PFSK-1 (cell line): Measurements from ENCODE around the gene ZNF660.

Experiments
- FOXP2 ChIP-seq: optimal IDR thresholded peaks from 2 replicates; pipeline ENCODE3; 2011; ENCODE audit warnings: borderline replicate concordance, control low read depth, inconsistent platforms; ENCODE audit not compliant: insufficient read depth; ENCODE audit errors: extremely low read length, extremely low read depth
- POLR2AphosphoS5 ChIP-seq: IDR thresholded peaks from 2 replicates; pipeline ENCODE4 v1.6.1; 2012; ENCODE audit warnings: low read depth, mild to moderate bottlenecking, control low read depth, low read length, moderate library complexity
- SIN3A ChIP-seq: IDR thresholded peaks from 2 replicates; pipeline ENCODE4 v1.6.1; 2012; ENCODE audit warnings: mild to moderate bottlenecking, low read length, moderate library complexity, borderline replicate concordance; ENCODE audit not compliant: insufficient read depth
- TAF1 ChIP-seq: IDR thresholded peaks from 2 replicates; pipeline ENCODE4 v1.6.1; 2012; ENCODE audit warnings: low read length, control low read depth, borderline replicate concordance; ENCODE audit not compliant: insufficient read depth
- TF ChIP-seq, protein P1 (sequence below), 2 experiments: IDR thresholded peaks; 2 replicates each; pipeline versions ENCODE4 v1.6.1 to v1.8.0; 2011 to 2012; ENCODE audit warnings: low read depth in 2 of 2, low read length in 2 of 2, control low read depth in 1 of 2, inconsistent platforms in 1 of 2, mild to moderate bottlenecking in 1 of 2, moderate library complexity in 1 of 2; ENCODE audit not compliant: insufficient read depth in 1 of 2

GRCh38 chr3:44562147-44562546, 22.6 kb upstream of the ZNF660 start:
- TF ChIP-seq POLR2AphosphoS5 (no peak), SIN3A (no peak), TAF1 (no peak), FOXP2 (no peak)
- TF ChIP-seq, protein P1, sequence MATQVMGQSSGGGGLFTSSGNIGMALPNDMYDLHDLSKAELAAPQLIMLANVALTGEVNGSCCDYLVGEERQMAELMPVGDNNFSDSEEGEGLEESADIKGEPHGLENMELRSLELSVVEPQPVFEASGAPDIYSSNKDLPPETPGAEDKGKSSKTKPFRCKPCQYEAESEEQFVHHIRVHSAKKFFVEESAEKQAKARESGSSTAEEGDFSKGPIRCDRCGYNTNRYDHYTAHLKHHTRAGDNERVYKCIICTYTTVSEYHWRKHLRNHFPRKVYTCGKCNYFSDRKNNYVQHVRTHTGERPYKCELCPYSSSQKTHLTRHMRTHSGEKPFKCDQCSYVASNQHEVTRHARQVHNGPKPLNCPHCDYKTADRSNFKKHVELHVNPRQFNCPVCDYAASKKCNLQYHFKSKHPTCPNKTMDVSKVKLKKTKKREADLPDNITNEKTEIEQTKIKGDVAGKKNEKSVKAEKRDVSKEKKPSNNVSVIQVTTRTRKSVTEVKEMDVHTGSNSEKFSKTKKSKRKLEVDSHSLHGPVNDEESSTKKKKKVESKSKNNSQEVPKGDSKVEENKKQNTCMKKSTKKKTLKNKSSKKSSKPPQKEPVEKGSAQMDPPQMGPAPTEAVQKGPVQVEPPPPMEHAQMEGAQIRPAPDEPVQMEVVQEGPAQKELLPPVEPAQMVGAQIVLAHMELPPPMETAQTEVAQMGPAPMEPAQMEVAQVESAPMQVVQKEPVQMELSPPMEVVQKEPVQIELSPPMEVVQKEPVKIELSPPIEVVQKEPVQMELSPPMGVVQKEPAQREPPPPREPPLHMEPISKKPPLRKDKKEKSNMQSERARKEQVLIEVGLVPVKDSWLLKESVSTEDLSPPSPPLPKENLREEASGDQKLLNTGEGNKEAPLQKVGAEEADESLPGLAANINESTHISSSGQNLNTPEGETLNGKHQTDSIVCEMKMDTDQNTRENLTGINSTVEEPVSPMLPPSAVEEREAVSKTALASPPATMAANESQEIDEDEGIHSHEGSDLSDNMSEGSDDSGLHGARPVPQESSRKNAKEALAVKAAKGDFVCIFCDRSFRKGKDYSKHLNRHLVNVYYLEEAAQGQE (IDR thresholded peaks at IDR 0.05; ENCODE audit: insufficient read depth in 1 of 2, low read depth in 2 of 2, low read length in 2 of 2): no peak
